GM18873 (cell line): Measurements from ENCODE around the gene OR2H2.
A peak's percentile ranks its signal among the peaks of the same experiment; 100 is the strongest.

ENCODE experiments used
- ATAC-seq: cut with Tn5 transposase; IDR thresholded peaks from one replicate; pipeline ENCODE4 v1.9.1; 2021; ENCODE audit warnings: mild to moderate bottlenecking, moderate library complexity, moderate number of reproducible peaks; ENCODE audit not compliant: unreplicated experiment, low FRiP score

Gene OR2H2

DNA sequence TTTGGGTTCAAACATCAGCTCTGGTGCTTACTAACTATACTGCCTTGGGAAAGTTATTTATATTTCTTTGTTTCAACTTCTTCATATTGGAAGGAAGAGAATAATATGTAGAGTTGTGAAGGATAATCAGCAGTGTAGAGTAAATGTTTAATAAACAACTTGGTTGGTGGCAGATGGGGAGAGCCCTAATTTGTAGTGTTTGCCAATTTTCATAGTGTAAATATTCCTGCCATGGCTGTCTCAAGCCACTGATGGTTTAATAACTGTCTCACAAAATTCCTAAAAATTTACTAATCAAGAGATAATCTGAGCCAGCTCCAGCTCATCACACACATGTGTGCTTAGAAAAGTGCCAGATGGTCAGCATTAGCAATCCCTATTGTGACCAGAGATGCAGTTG lies at the start of gene OR2H2:
Gene OR2H2, plus strand, starts transcription at position 301 of the 400 bp plus-strand sequence. CDS start 2,824 bp downstream, outside the sequence.
- no peak for ATAC-seq

GRCh38 chr6:29537714-29538403 lies 47.1 kb upstream of the OR2H2 start:
- no peak for ATAC-seq

DNA sequence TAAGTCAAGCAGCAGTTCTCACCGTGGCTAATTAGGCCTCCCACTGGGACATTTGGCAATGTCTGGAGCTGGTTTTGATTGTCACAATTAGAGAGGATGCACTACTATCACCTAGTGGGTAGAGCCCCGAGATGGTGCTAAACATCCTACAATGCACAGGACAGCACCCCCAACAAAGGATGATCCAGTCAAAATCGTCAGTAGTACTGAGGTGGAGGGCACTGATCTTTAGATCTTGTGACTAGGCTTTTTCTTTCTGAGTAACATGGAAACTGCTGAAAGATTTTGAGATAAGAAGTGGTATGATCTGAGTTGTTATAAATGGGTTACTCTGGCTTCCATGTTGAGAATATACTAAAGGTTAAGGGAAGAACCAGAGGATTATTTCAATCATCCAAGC lies 37.3 kb upstream of the OR2H2 start:
- ATAC-seq: no peak

DNA sequence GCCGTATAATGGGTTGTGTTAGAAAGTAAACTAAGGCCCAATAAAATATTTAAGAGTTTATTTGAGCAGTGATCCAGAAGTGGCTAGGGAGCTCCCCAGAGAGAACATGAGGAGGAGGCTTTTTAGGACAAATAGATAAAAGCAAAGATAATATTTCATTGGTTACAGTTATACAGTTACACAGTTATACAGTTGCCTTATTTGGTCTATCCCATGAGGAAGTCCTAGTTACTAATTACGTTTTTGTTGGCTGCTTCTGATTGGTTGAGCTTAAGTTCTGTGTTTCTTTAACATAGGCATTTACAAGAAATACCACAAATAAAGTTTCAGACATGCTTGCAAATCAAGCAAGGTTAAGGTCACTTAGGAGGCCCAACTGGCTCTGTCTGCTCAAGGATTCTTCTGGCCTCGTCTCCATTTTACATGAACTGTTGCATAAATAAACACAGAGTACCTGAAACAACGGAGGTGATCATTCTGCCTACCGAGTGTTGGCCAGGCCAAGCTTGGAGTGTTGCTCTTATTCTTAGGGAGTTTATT lies 32.3 kb upstream of the OR2H2 start:
- peak; percentile 67 for ATAC-seq

- ATAC-seq: no peak
Observed at GRCh38 chr6:29553268-29554057, 31.5 kb upstream of the OR2H2 start.

DNA sequence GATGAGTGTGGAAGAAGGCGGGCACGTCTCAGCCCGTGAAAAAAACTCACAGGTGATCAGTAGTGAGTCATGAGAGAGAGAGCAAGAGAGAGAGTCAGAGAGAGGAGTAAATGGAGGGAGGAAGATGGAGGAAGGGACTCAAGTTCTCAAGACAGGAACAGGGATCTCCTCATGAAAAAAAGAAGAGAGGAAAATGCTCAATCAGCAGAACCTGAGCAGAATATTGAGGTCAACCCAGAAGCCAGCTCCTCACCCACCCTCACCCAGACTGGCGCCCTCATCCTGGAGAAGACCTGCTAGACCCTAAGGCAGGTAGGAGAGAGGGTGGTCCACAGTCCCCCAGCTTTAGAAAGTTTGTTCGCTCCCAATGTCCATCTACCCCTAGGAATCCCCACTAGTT lies 30.2 kb upstream of the OR2H2 start:
- ATAC-seq: no peak

DNA sequence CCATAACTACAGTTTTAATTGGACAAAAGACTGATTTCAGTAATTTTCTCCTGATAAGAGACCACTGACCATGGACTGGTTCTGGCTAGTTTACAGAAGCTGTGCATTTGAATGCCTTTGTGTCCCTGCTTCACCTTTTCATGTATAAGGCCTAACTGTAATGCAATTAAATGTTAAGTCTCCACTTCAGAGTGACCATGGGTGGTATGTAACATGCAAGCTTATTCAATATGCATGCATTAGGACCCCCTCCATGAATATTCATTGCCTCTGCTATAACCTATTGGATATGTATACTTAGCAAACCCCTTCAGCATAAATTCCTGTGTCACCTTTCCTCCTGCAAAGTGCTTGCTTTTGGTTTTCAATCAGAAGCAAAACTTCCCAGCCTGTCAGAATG lies 27.6 kb upstream of the OR2H2 start:
- ATAC-seq: no peak

DNA sequence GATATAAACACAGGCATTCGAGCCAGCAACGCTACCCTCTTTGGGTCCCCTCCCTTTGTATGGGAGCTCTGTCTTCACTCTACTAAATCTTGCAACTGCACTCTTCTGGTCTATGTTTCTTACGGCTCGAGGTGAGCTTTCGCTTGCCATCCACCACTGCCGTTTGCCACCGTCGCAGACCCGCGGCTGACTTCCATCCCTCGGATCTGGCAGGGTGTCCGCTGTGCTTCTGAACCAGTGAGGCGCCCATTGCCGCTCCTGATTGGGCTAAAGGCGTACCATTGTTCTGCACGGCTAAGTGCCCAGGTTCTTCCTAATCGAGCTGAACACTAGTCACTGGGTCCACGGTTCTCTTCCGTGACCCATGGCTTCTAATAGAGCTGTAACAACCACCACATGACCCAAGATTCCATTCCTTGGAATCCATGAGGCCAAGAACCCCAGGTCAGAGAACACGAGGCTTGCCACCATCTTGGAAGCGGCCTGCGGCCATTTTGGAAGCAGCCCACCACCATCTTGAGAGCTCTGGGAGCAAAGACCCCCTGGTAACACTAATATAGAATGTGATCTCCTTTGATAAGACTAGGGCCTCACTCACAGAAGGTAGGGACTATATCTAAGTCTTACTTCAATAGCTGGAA lies 26.4 kb upstream of the OR2H2 start:
- ATAC-seq: no peak

GRCh38 chr6:29559524-29560287 lies 25.2 kb upstream of the OR2H2 start, which contains the start of gene UBD:
Gene UBD, minus strand, starts transcription at chr6:29559732. Its CDS starts 31 bp downstream, at chr6:29559701.
- ATAC-seq: no peak

DNA sequence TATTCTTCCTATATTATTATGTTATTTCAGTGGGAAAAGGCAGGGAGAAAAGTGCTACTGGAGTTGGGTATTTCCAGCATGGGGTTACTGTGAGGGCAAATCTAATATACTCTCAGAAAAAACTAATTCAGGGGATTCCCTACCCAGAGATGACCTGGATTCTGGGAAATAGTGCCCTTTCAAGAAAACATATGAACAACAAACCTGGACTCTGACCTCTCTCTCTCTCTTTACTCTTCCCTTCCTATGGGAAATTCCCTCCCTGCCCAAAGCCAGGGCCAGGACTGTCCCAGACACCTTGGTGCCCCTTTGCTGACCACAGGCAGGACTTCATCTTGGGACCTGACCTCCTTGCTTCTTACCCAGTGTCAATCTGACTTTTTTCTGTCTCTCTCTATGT lies 23.8 kb upstream of the OR2H2 start:
- ATAC-seq: no peak

- no peak for ATAC-seq
Observed at GRCh38 chr6:29561606-29562181, 23.2 kb upstream of the OR2H2 start.

GRCh38 chr6:29563435-29563965 lies 21.4 kb upstream of the OR2H2 start:
- ATAC-seq: no peak

GRCh38 chr6:29564875-29565274 lies 20.0 kb upstream of the OR2H2 start:
- ATAC-seq: no peak

DNA sequence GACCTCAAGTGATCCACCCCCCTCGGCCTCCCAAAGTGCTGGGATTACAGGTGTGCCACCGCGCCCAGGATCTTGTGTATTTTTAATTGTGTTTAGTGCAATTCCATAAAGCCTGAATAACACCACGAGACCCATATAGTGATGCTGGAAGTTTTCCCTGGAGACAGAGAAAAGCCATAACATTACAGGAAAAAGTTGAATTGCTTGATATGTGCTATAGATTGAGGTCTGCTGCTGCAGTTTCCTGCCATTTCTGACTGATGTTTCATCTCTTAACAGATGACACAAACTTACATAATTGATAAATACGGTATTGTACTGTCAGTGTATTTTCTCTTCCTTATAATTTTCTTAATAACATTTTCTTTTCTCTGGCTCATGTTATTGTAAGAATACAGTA lies 18.1 kb upstream of the OR2H2 start:
- no peak for ATAC-seq

DNA sequence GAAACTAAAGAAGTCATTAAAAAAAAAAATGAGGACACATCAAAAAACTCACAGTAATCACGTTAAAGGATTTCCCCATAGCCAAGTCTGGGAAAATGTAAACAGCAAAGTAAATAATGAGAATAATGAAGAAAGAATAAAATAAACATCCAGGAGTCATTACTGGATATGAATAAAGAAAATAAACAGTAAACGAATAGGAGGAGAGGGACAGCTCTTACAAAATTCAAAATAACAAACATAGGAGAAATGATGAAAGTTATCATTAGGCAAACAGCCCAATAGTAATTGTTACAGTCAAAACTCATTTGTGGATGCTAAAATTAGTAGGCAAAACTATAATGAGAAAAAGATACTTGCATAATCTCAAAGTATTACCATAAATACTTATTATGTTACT lies 17.4 kb upstream of the OR2H2 start:
- ATAC-seq: no peak

GRCh38 chr6:29567991-29568390 lies 16.9 kb upstream of the OR2H2 start:
- no peak for ATAC-seq

- ATAC-seq: no peak
Observed at GRCh38 chr6:29576056-29576455, 8.9 kb upstream of the OR2H2 start.

DNA sequence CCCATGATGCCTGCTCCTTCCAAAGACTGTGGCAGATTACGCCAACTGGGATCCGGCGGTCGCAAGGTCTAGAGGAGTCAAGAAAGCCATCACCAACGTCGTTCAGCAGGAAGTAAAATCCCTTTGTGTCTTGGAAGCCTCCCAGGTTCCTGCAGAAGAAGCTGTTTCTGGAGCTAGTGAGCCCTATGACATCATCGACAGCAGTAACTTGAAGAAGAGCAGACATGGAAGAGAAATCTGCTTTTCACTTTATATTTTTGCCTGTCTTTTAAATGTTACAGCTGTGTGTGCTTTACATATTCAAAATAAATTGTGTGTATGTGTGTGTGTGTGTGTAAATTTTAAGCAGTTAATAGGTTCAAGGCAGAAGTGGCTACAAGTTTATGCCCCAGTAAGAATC lies 7.4 kb upstream of the OR2H2 start:
- ATAC-seq: no peak

GRCh38 chr6:29589423-29590048 lies 4.6 kb downstream of the OR2H2 start:
- no peak for ATAC-seq
